Measurements from ENCODE around the gene PHF20.

Gene PHF20

DNA sequence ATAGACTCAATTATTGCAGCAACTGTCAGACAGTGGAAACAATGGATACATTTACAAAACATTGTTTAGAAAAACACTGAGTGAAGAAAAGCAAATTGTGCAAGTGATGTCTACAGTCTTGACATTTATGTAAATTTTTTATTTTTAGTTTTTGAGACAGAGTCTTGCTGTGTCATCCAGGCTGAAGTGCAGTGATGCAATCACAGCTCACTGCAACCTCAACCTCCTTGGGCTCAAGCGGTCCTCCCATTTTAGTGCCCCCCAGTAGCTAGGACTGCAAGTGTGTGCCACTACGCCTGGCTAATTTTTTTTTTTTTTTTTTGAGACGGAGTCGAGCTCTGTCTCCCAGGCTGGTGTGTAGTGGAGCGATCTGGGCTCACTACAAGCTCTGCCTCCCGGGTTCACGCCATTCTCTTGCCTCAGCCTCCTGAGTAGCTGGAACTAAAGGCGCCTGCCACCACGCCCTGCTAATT is 206.3 kb downstream of the PHF20 start:
- Histone ChIP-seq H3K27ac (ENCODE audit: low read depth, low read length) (no peak overlapping the region), H3K9me3 (ENCODE audit: insufficient read depth, low read depth, low read length) (no peaks in the 10 kb centered on the region), H2BK12ac (ENCODE audit: low read length) (no peak overlapping the region), H4K8ac (ENCODE audit: low read depth, low read length) (no peak overlapping the region), H3K18ac (ENCODE audit: low read length) (no peak overlapping the region), H3K4me1 (ENCODE audit: control insufficient read depth in 1 of 2, insufficient read depth in 2 of 2, low read length in 2 of 2) (no peaks in the 10 kb centered on the region), H4K12ac (ENCODE audit: low read depth, low read length) (no peak overlapping the region), H3K4me3 (ENCODE audit: low read depth, low read length) (no peak overlapping the region), H2AK5ac (ENCODE audit: low read length) (no peak overlapping the region), H3K27me3 (ENCODE audit: insufficient read depth, low read length) (no peaks in the 10 kb centered on the region), H3K14ac (ENCODE audit: low read length) (no peak overlapping the region), H3K9ac (ENCODE audit: low read length) (no peak overlapping the region), H3K36me3 (ENCODE audit: control insufficient read depth in 1 of 2, insufficient read depth in 2 of 2, low read length in 2 of 2) (no peaks in the 10 kb centered on the region), H4K91ac (ENCODE audit: low read depth, low read length) (no peak overlapping the region), H3K4ac (ENCODE audit: low read depth, low read length) (no peak overlapping the region), H2BK5ac (ENCODE audit: low read depth, low read length, poor library complexity) (no peak overlapping the region), H3K23ac (ENCODE audit: low read length) (no peak overlapping the region), H3K79me1 (ENCODE audit: low read length) (no peaks in the 10 kb centered on the region), H2BK120ac (ENCODE audit: insufficient read depth, low read length, poor library complexity) (no peak overlapping the region), H2AFZ (ENCODE audit: insufficient read depth, low read length, poor library complexity) (no peak overlapping the region), H3K79me2 (ENCODE audit: control insufficient read depth, insufficient read depth, low read length, poor library complexity) (no peaks in the 10 kb centered on the region), H3K4me2 (ENCODE audit: low read length) (no peak overlapping the region)
- no CpG with 5 or more reads among the region's 9 CpGs for WGBS (ENCODE audit: extremely low coverage, insufficient coverage, insufficient read length)
- DNase-seq, result no peak

DNA sequence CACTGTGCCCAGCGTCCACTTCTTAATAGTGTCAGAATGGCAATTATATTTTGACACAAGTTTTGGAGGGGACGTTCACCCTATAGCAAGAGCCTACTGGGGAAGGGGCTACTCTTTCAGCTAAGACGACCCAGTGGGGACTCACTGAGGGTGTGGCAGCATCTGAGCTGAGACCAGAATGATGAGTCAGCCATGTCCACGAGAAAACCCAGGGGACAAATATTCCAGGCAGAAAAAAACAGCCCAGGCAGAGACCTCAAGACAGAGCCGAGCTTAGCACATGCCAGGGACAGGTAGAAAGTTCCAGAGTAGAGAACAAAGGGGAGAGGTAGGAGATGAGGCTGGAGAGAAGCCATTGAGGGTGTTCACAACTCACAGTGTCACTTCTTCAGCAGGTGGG is 207.7 kb downstream of the PHF20 start:
- no peak overlapping the region for H3K4me3 ChIP-seq (ENCODE audit: low read depth, low read length)
- no peak overlapping the region for H4K8ac ChIP-seq (ENCODE audit: low read depth, low read length)
- no peak overlapping the region for H2AK5ac ChIP-seq (ENCODE audit: low read length)
- H3K18ac ChIP-seq (ENCODE audit: low read length), result no peak overlapping the region
- H3K27me3 ChIP-seq (ENCODE audit: insufficient read depth, low read length), result no peaks in the 10 kb centered on the region
- no peak overlapping the region for H3K23ac ChIP-seq (ENCODE audit: low read length)
- H2BK120ac ChIP-seq (ENCODE audit: insufficient read depth, low read length, poor library complexity), result no peak overlapping the region
- no peaks in the 10 kb centered on the region for H3K79me2 ChIP-seq (ENCODE audit: control insufficient read depth, insufficient read depth, low read length, poor library complexity)
- H4K91ac ChIP-seq (ENCODE audit: low read depth, low read length), result no peak overlapping the region
- no peaks in the 10 kb centered on the region for H3K36me3 ChIP-seq (ENCODE audit: control insufficient read depth in 1 of 2, insufficient read depth in 2 of 2, low read length in 2 of 2)
- no peaks in the 10 kb centered on the region for H3K9me3 ChIP-seq (ENCODE audit: insufficient read depth, low read depth, low read length)
- no peak overlapping the region for H3K4ac ChIP-seq (ENCODE audit: low read depth, low read length)
- no peak overlapping the region for H2AFZ ChIP-seq (ENCODE audit: insufficient read depth, low read length, poor library complexity)
- H3K4me2 ChIP-seq (ENCODE audit: low read length), result no peak overlapping the region
- no peak overlapping the region for H3K27ac ChIP-seq (ENCODE audit: low read depth, low read length)
- H3K79me1 ChIP-seq (ENCODE audit: low read length), result no peaks in the 10 kb centered on the region
- no peak overlapping the region for H4K12ac ChIP-seq (ENCODE audit: low read depth, low read length)
- WGBS (ENCODE audit: extremely low coverage, insufficient coverage, insufficient read length), result no CpG with 5 or more reads among the region's 5 CpGs
- H3K14ac ChIP-seq (ENCODE audit: low read length), result no peak overlapping the region
- H2BK12ac ChIP-seq (ENCODE audit: low read length), result no peak overlapping the region
- DNase-seq, result no peak
- no peaks in the 10 kb centered on the region for H3K4me1 ChIP-seq (ENCODE audit: control insufficient read depth in 1 of 2, insufficient read depth in 2 of 2, low read length in 2 of 2)
- no peak overlapping the region for H2BK5ac ChIP-seq (ENCODE audit: low read depth, low read length, poor library complexity)
- H3K9ac ChIP-seq (ENCODE audit: low read length), result no peak overlapping the region

DNA sequence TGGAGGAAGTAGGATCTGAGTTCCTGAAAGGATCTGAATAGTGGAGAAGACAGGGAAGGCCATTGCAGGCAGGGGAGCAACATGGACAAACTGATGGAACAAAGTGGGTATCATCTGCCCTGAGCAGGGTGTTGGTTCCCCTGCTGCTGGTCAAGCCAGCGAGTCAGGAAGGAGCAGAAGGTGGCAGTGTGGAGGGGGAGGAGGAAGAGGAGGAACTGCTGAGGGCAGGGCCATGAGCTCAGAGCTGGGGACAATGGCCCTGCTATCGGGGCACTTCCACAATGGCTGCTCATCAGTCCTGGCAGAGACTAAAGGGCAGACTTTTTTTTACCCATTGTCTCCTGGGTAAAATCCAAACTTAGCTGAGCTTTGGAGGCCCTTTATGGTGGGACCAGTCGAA is 210.2 kb downstream of the PHF20 start:
- H3K9ac ChIP-seq (ENCODE audit: low read length), result no peak overlapping the region
- no peaks in the 10 kb centered on the region for H3K4me1 ChIP-seq (ENCODE audit: control insufficient read depth in 1 of 2, insufficient read depth in 2 of 2, low read length in 2 of 2)
- DNase-seq, result no peak
- no peak overlapping the region for H4K91ac ChIP-seq (ENCODE audit: low read depth, low read length)
- no peak overlapping the region for H2BK12ac ChIP-seq (ENCODE audit: low read length)
- no peak overlapping the region for H3K14ac ChIP-seq (ENCODE audit: low read length)
- H2BK120ac ChIP-seq (ENCODE audit: insufficient read depth, low read length, poor library complexity), result no peak overlapping the region
- H2BK5ac ChIP-seq (ENCODE audit: low read depth, low read length, poor library complexity), result no peak overlapping the region
- no peak overlapping the region for H3K4ac ChIP-seq (ENCODE audit: low read depth, low read length)
- H3K9me3 ChIP-seq (ENCODE audit: insufficient read depth, low read depth, low read length), result no peaks in the 10 kb centered on the region
- WGBS (ENCODE audit: extremely low coverage, insufficient coverage, insufficient read length), result no CpG with 5 or more reads among the region's 3 CpGs
- no peak overlapping the region for H2AFZ ChIP-seq (ENCODE audit: insufficient read depth, low read length, poor library complexity)
- H3K79me1 ChIP-seq (ENCODE audit: low read length), result no peaks in the 10 kb centered on the region
- H3K36me3 ChIP-seq (ENCODE audit: control insufficient read depth in 1 of 2, insufficient read depth in 2 of 2, low read length in 2 of 2), result no peaks in the 10 kb centered on the region
- H3K79me2 ChIP-seq (ENCODE audit: control insufficient read depth, insufficient read depth, low read length, poor library complexity), result no peaks in the 10 kb centered on the region
- H3K4me2 ChIP-seq (ENCODE audit: low read length), result no peak overlapping the region
- H3K27me3 ChIP-seq (ENCODE audit: insufficient read depth, low read length), result no peaks in the 10 kb centered on the region
- H3K27ac ChIP-seq (ENCODE audit: low read depth, low read length), result no peak overlapping the region
- H3K18ac ChIP-seq (ENCODE audit: low read length), result no peak overlapping the region
- no peak overlapping the region for H2AK5ac ChIP-seq (ENCODE audit: low read length)
- no peak overlapping the region for H4K8ac ChIP-seq (ENCODE audit: low read depth, low read length)
- no peak overlapping the region for H3K4me3 ChIP-seq (ENCODE audit: low read depth, low read length)
- no peak overlapping the region for H4K12ac ChIP-seq (ENCODE audit: low read depth, low read length)
- H3K23ac ChIP-seq (ENCODE audit: low read length), result no peak overlapping the region

DNA sequence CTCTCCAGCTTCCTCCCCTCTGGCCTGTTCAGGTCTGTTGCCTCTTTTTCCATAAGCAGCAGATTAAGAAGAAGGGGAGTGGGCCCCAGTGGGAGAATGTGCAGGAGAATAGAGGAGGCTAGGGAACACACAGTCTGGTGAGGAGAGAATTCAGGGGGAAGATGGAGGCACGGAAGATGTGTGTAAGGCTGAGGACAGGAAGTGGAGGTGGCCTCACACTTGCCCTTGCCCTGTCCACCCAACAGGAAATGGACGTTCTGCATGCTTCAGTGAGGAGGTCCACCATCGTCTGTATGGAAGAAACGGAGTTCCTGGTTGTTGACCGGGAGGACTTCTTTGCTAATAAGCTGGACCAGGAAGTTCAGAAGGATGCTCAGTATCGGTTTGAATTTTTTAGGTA is 212.6 kb downstream of the PHF20 start:
- H3K27ac ChIP-seq (ENCODE audit: low read depth, low read length), result no peak overlapping the region
- no peak overlapping the region for H2BK120ac ChIP-seq (ENCODE audit: insufficient read depth, low read length, poor library complexity)
- H2BK5ac ChIP-seq (ENCODE audit: low read depth, low read length, poor library complexity), result no peak overlapping the region
- no peak overlapping the region for H4K8ac ChIP-seq (ENCODE audit: low read depth, low read length)
- no peaks in the 10 kb centered on the region for H3K27me3 ChIP-seq (ENCODE audit: insufficient read depth, low read length)
- no peak overlapping the region for H2AK5ac ChIP-seq (ENCODE audit: low read length)
- no peak overlapping the region for H3K9ac ChIP-seq (ENCODE audit: low read length)
- H3K23ac ChIP-seq (ENCODE audit: low read length), result no peak overlapping the region
- no peaks in the 10 kb centered on the region for H3K9me3 ChIP-seq (ENCODE audit: insufficient read depth, low read depth, low read length)
- no peak overlapping the region for H4K91ac ChIP-seq (ENCODE audit: low read depth, low read length)
- no CpG with 5 or more reads among the region's 6 CpGs for WGBS (ENCODE audit: extremely low coverage, insufficient coverage, insufficient read length)
- no peak overlapping the region for H2AFZ ChIP-seq (ENCODE audit: insufficient read depth, low read length, poor library complexity)
- H3K4me2 ChIP-seq (ENCODE audit: low read length), result no peak overlapping the region
- H3K14ac ChIP-seq (ENCODE audit: low read length), result no peak overlapping the region
- H3K4me3 ChIP-seq (ENCODE audit: low read depth, low read length), result no peak overlapping the region
- H3K36me3 ChIP-seq (ENCODE audit: control insufficient read depth in 1 of 2, insufficient read depth in 2 of 2, low read length in 2 of 2), result no peaks in the 10 kb centered on the region
- no peak overlapping the region for H3K4ac ChIP-seq (ENCODE audit: low read depth, low read length)
- no peak overlapping the region for H3K18ac ChIP-seq (ENCODE audit: low read length)
- DNase-seq, result no peak
- H2BK12ac ChIP-seq (ENCODE audit: low read length), result no peak overlapping the region
- no peaks in the 10 kb centered on the region for H3K79me1 ChIP-seq (ENCODE audit: low read length)
- H4K12ac ChIP-seq (ENCODE audit: low read depth, low read length), result no peak overlapping the region
- H3K4me1 ChIP-seq (ENCODE audit: control insufficient read depth in 1 of 2, insufficient read depth in 2 of 2, low read length in 2 of 2), result no peaks in the 10 kb centered on the region
- no peaks in the 10 kb centered on the region for H3K79me2 ChIP-seq (ENCODE audit: control insufficient read depth, insufficient read depth, low read length, poor library complexity)
